Measurements from ENCODE around the gene UBALD1.

Gene UBALD1

GRCh38 chr16:4654964-4655590, 40.4 kb upstream of the UBALD1 start:
- H3K79me2 ChIP-seq (ENCODE audit: insufficient read depth, low read length): no peaks in the 10 kb centered on the region
- no peak overlapping the region for H2AFZ ChIP-seq (ENCODE audit: low read length)
- H3K4me2 ChIP-seq (ENCODE audit: low read length): no peak overlapping the region
- no peaks in the 10 kb centered on the region for H3K9me2 ChIP-seq (ENCODE audit: low read depth, low read length)
- H4K20me1 ChIP-seq (ENCODE audit: insufficient read depth, low read length): no peaks in the 10 kb centered on the region
- H3K27me3 ChIP-seq (ENCODE audit: insufficient read depth, low read length): no peaks in the 10 kb centered on the region
- H3K4me3 ChIP-seq (ENCODE audit: low read depth, low read length, poor library complexity, severe bottlenecking): no peak overlapping the region
- H3F3A ChIP-seq (ENCODE audit: insufficient read depth, low read length): no peaks in the 10 kb centered on the region
- no peak overlapping the region for H3K9ac ChIP-seq (ENCODE audit: low read length)
- H3K9me3 ChIP-seq (ENCODE audit: low read length): no peaks in the 10 kb centered on the region
- H3K27ac ChIP-seq (ENCODE audit: low read depth, low read length, poor library complexity, severe bottlenecking): no peak overlapping the region
- TF ChIP-seq EZH2 (IDR thresholded peaks at IDR 0.05; ENCODE audit: borderline replicate concordance, low read length) (no peak), CTCF (IDR thresholded peaks at IDR 0.05; ENCODE audit: low read length) (no peak)
- peaks cover 56% of the 10 kb centered on the region for H3K36me3 ChIP-seq (ENCODE audit: insufficient read depth, low read length)
- no peaks in the 10 kb centered on the region for H3K4me1 ChIP-seq (ENCODE audit: insufficient read depth, low read length, severe bottlenecking)

- no peaks in the 10 kb centered on the region for H3K9me2 ChIP-seq (ENCODE audit: low read depth, low read length)
- no peaks in the 10 kb centered on the region for H3K27me3 ChIP-seq (ENCODE audit: insufficient read depth, low read length)
- H3K27ac ChIP-seq (ENCODE audit: low read depth, low read length, poor library complexity, severe bottlenecking): no peak overlapping the region
- TF ChIP-seq CTCF (IDR thresholded peaks at IDR 0.05; ENCODE audit: low read length) (no peak), EZH2 (IDR thresholded peaks at IDR 0.05; ENCODE audit: borderline replicate concordance, low read length) (no peak)
- no peak overlapping the region for H3K4me2 ChIP-seq (ENCODE audit: low read length)
- H3K79me2 ChIP-seq (ENCODE audit: insufficient read depth, low read length): no peaks in the 10 kb centered on the region
- peaks cover 56% of the 10 kb centered on the region for H3K36me3 ChIP-seq (ENCODE audit: insufficient read depth, low read length)
- no peak overlapping the region for H3K9ac ChIP-seq (ENCODE audit: low read length)
- no peaks in the 10 kb centered on the region for H3F3A ChIP-seq (ENCODE audit: insufficient read depth, low read length)
- H4K20me1 ChIP-seq (ENCODE audit: insufficient read depth, low read length): no peaks in the 10 kb centered on the region
- H2AFZ ChIP-seq (ENCODE audit: low read length): no peak overlapping the region
- no peaks in the 10 kb centered on the region for H3K4me1 ChIP-seq (ENCODE audit: insufficient read depth, low read length, severe bottlenecking)
- H3K4me3 ChIP-seq (ENCODE audit: low read depth, low read length, poor library complexity, severe bottlenecking): no peak overlapping the region
- H3K9me3 ChIP-seq (ENCODE audit: low read length): no peaks in the 10 kb centered on the region
Observed at GRCh38 chr16:4654011-4654963, 39.6 kb upstream of the UBALD1 start.

- no peaks in the 10 kb centered on the region for H4K20me1 ChIP-seq (ENCODE audit: insufficient read depth, low read length)
- no peak for TF ChIP-seq EZH2 (IDR thresholded peaks at IDR 0.05; ENCODE audit: borderline replicate concordance, low read length)
- TF ChIP-seq CTCF (IDR thresholded peaks at IDR 0.05; ENCODE audit: low read length): no peak
- no peak overlapping the region for H3K9ac ChIP-seq (ENCODE audit: low read length)
- H3K9me2 ChIP-seq (ENCODE audit: low read depth, low read length): no peaks in the 10 kb centered on the region
- peaks cover 56% of the 10 kb centered on the region for H3K36me3 ChIP-seq (ENCODE audit: insufficient read depth, low read length)
- H3K27ac ChIP-seq (ENCODE audit: low read depth, low read length, poor library complexity, severe bottlenecking): no peak overlapping the region
- H3K27me3 ChIP-seq (ENCODE audit: insufficient read depth, low read length): no peaks in the 10 kb centered on the region
- no peak overlapping the region for H3K4me3 ChIP-seq (ENCODE audit: low read depth, low read length, poor library complexity, severe bottlenecking)
- no peaks in the 10 kb centered on the region for H3K4me1 ChIP-seq (ENCODE audit: insufficient read depth, low read length, severe bottlenecking)
- H3K79me2 ChIP-seq (ENCODE audit: insufficient read depth, low read length): no peaks in the 10 kb centered on the region
- no peak overlapping the region for H3K4me2 ChIP-seq (ENCODE audit: low read length)
- no peaks in the 10 kb centered on the region for H3K9me3 ChIP-seq (ENCODE audit: low read length)
- no peak overlapping the region for H2AFZ ChIP-seq (ENCODE audit: low read length)
- H3F3A ChIP-seq (ENCODE audit: insufficient read depth, low read length): no peaks in the 10 kb centered on the region
Observed at GRCh38 chr16:4652561-4652960, 37.9 kb upstream of the UBALD1 start.
